GM12891 (cell line): ENCODE results near the gene FPR2.
"Not testable (repeated sequence)": the region's sequence is repeated elsewhere in the genome, so short reads cannot be mapped to it uniquely, and the experiment has no call there.

Experiments used
- POLR2A ChIP-seq: IDR thresholded peaks from 2 replicates; pipeline ENCODE4 v1.6.1; 2011; ENCODE audit warnings: low read depth, low read length, control low read depth
- POLR2AphosphoS5 ChIP-seq: IDR thresholded peaks from 2 replicates; pipeline ENCODE4 v1.6.1; 2011; ENCODE audit warnings: low read depth, low read length, control low read depth
- POU2F2 ChIP-seq: IDR thresholded peaks from 2 replicates; pipeline ENCODE4 v1.6.1; 2011; ENCODE audit warnings: low read depth, mild to moderate bottlenecking, control low read depth, low read length, moderate library complexity
- TAF1 ChIP-seq: IDR thresholded peaks from 2 replicates; pipeline ENCODE4 v1.6.1; 2011; ENCODE audit warnings: low read depth, low read length, control low read depth

DNA sequence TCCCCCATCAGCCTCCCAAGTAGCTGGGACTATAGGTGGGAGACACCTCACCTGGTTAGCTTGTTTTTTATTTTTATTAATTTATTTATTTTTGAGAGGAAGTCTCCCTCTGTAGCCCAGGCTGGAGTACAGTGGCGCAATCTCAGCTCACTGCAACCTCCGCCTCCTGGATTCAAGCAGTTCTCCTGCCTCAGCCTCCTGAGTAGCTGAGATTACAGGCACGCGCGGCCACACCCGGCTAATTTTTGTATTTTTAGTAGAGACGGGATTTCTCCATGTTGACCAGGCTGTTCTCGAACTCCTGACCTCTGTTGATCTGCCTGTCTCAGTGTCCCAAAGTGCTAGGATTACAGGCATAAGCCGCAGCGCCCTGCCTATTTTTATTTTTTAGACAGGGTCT lies 22.5 kb upstream of the FPR2 start:
- not testable (repeated sequence) for TF ChIP-seq TAF1, POLR2A, POLR2AphosphoS5, POU2F2
